ENCODE measurements around the gene MINDY3.

DNA sequence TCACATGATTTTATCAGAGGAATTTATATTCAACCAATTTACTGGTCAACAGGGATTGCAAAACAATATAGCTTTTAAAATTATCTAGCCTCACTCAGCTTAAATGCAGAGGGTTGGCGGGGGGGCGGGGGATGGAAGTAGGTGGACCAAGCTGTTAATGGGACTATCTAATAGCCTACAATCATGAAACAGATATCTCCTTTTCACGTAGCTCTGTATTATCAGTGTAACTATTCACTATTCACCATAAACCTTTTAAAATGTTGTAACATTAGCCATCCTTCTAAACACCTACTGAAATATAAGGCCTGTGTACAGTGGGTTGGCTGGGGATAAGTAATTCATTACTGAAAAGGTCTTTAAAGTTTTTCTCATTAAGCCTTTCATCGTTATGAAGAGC is 56.2 kb downstream of the MINDY3 start:
- TF ChIP-seq, protein P1, sequence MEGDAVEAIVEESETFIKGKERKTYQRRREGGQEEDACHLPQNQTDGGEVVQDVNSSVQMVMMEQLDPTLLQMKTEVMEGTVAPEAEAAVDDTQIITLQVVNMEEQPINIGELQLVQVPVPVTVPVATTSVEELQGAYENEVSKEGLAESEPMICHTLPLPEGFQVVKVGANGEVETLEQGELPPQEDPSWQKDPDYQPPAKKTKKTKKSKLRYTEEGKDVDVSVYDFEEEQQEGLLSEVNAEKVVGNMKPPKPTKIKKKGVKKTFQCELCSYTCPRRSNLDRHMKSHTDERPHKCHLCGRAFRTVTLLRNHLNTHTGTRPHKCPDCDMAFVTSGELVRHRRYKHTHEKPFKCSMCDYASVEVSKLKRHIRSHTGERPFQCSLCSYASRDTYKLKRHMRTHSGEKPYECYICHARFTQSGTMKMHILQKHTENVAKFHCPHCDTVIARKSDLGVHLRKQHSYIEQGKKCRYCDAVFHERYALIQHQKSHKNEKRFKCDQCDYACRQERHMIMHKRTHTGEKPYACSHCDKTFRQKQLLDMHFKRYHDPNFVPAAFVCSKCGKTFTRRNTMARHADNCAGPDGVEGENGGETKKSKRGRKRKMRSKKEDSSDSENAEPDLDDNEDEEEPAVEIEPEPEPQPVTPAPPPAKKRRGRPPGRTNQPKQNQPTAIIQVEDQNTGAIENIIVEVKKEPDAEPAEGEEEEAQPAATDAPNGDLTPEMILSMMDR (IDR thresholded peaks at IDR 0.05): no peak
- TF ChIP-seq POLR2A (IDR thresholded peaks at IDR 0.05): no peak
